GM12878 (cell line): ENCODE measurements around the gene VCPKMT. TPM values are rescaled to one million over a fixed set of nuclear protein-coding genes. Genes with fewer than 3 reads are reported as not detected.

Experiments
- CHD1 ChIP-seq: IDR thresholded peaks from 2 replicates; pipeline ENCODE4 v1.6.1; 2012; ENCODE audit warnings: low read depth, low read length, improper control_type of control experiment
- E2F8 ChIP-seq: fragments of 450-650 bp; IDR thresholded peaks from 2 replicates; pipeline ENCODE4 v1.6.1; 2018; ENCODE audit warnings: mild to moderate bottlenecking, low read depth, moderate library complexity; ENCODE audit not compliant: partially characterized antibody
- E4F1 ChIP-seq: fragments of 450-650 bp; IDR thresholded peaks from 2 replicates; pipeline ENCODE4 v1.6.1; 2018; ENCODE audit warnings: borderline replicate concordance, mild to moderate bottlenecking; ENCODE audit not compliant: partially characterized antibody
- ESRRA ChIP-seq: IDR thresholded peaks from 2 replicates; pipeline ENCODE4 v1.6.1; 2012; ENCODE audit warnings: mild to moderate bottlenecking, low read length, improper control_type of control experiment
- GABPA ChIP-seq: IDR thresholded peaks from 2 replicates; pipeline ENCODE4 v1.6.1; 2014; ENCODE audit warnings: antibody characterized with exemption, low read depth, mild to moderate bottlenecking, inconsistent platforms
- MTA2 ChIP-seq: fragments of 450-650 bp; IDR thresholded peaks from 2 replicates; pipeline ENCODE4 v1.6.1; 2016; ENCODE audit warnings: low read depth, mild to moderate bottlenecking, moderate library complexity
- NBN ChIP-seq: fragments of 450-650 bp; IDR thresholded peaks from 2 replicates; pipeline ENCODE4 v1.6.1; 2016
- NFIC ChIP-seq: IDR thresholded peaks from 2 replicates; pipeline ENCODE4 v1.6.1; 2012; ENCODE audit warnings: low read depth, mild to moderate bottlenecking, inconsistent platforms, low read length, moderate library complexity
- NFYB ChIP-seq: IDR thresholded peaks from 2 replicates; pipeline ENCODE4 v1.6.1; 2011; ENCODE audit warnings: low read depth, mild to moderate bottlenecking, low read length, improper control_type of control experiment, moderate library complexity; ENCODE audit not compliant: insufficient read depth
- POU2F2 ChIP-seq: IDR thresholded peaks from 3 replicates; pipeline ENCODE4 v1.6.1; 2011; ENCODE audit warnings: low read depth, mild to moderate bottlenecking, low read length, borderline replicate concordance
- PRDM15 ChIP-seq: fragments of 450-650 bp; formaldehyde crosslinking; IDR thresholded peaks from 2 replicates; pipeline ENCODE4 v1.4.0; 2020; ENCODE audit warnings: mild to moderate bottlenecking, moderate library complexity
- SIN3A ChIP-seq: IDR thresholded peaks from 2 replicates; pipeline ENCODE4 v1.6.1; 2012; ENCODE audit warnings: low read depth, low read length, improper control_type of control experiment
- SPI1 ChIP-seq: IDR thresholded peaks from 2 replicates; pipeline ENCODE4 v1.6.1; 2011; ENCODE audit warnings: low read depth, mild to moderate bottlenecking, low read length, moderate library complexity, borderline replicate concordance; ENCODE audit not compliant: insufficient read depth
- SREBF1 ChIP-seq: IDR thresholded peaks from 2 replicates; pipeline ENCODE4 v1.6.1; 2012; ENCODE audit warnings: mild to moderate bottlenecking, low read length
- WRNIP1 ChIP-seq: IDR thresholded peaks from 2 replicates; pipeline ENCODE4 v1.6.1; 2011; ENCODE audit warnings: low read depth, low read length, improper control_type of control experiment, borderline replicate concordance
- YY1 ChIP-seq: IDR thresholded peaks from 2 replicates; pipeline ENCODE4 v1.6.1; 2011; ENCODE audit warnings: low read depth, mild to moderate bottlenecking, low read length
- ZBED1 ChIP-seq: IDR thresholded peaks from 2 replicates; pipeline ENCODE4 v1.6.1; 2016; ENCODE audit warnings: borderline replicate concordance
- ZNF622 ChIP-seq: fragments of 450-650 bp; IDR thresholded peaks from 2 replicates; pipeline ENCODE4 v1.6.1; 2017; ENCODE audit warnings: mild to moderate bottlenecking, inconsistent platforms
- polyA plus RNA-seq, 11 experiments: library from polyadenylated mRNA; depleted of rRNA in 4 of 11; unstranded in 6 of 11; stranded (reverse) in 5 of 11; fragments of >200 nt; fragmentation: Nextera tagmentation in 4 of 11; fragmentation: Illumina TruSeq in 1 of 11; extraction: Ambion mirVana in 4 of 11; extraction: Trizol in 1 of 11; gene quantifications; 1 replicate in 1 of 11; 2 replicates in 10 of 11; pipeline versions ENCODE4 v1.2.1 to v1.2.3, GENCODE V29; 2011 to 2016; ENCODE audit warnings: inconsistent platforms in 2 of 11, missing spikeins in 2 of 11, low read depth in 1 of 11
- total RNA-seq, 4 experiments: library from RNA; depleted of rRNA in 3 of 4; stranded (reverse); fragments of >200 nt in 3 of 4; fragmentation: Illumina TruSeq in 1 of 4; extraction: Trizol in 1 of 4; gene quantifications; 2 replicates each; pipeline versions ENCODE4 v1.2.1 to v1.2.3, GENCODE V29; 2013 to 2021
- TF ChIP-seq, protein P1 (sequence below): fragments of 450-650 bp; IDR thresholded peaks from 2 replicates; pipeline ENCODE4 v1.6.1; 2017; ENCODE audit warnings: mild to moderate bottlenecking

The VCPKMT gene
- total and polyA plus RNA-seq, 10 of the 15 experiments (the other 5 are each of a cell fraction or from before 2014, with no cell fraction given) = 8.5 to 18.4 (median 12.8) TPM

GRCh38 chr14:50085570-50086320 lies 30.6 kb downstream of the VCPKMT start (continued):
- TF ChIP-seq E4F1 = peak; percentile 59
- TF ChIP-seq NFYB = peak; percentile 35; the same call in 1 of the 2 replicates
- TF ChIP-seq WRNIP1 = peak; percentile 89; the same call in 1 of the 2 replicates
- no peak for TF ChIP-seq GABPA
- peak; percentile 64 for TF ChIP-seq NFIC
- peak; percentile 85 for TF ChIP-seq MTA2
- TF ChIP-seq ZBED1 = 0 out of 2 replicates have a peak, but pooled peaks have one; percentile 36
- no peak for TF ChIP-seq PRDM15 (CRISPR knock-in tag)
- no peak for TF ChIP-seq ESRRA
- TF ChIP-seq SIN3A = no peak
- peak; percentile 61; the same call in 2 of the 3 replicates for TF ChIP-seq POU2F2
- peak; percentile 65; the same call in 1 of the 2 replicates for TF ChIP-seq SPI1
- peak; percentile 81; the same call in 1 of the 2 replicates for TF ChIP-seq NBN
- no peak for TF ChIP-seq SREBF1
- TF ChIP-seq CHD1 = peak; percentile 32; the same call in 1 of the 2 replicates
- TF ChIP-seq, protein P1, sequence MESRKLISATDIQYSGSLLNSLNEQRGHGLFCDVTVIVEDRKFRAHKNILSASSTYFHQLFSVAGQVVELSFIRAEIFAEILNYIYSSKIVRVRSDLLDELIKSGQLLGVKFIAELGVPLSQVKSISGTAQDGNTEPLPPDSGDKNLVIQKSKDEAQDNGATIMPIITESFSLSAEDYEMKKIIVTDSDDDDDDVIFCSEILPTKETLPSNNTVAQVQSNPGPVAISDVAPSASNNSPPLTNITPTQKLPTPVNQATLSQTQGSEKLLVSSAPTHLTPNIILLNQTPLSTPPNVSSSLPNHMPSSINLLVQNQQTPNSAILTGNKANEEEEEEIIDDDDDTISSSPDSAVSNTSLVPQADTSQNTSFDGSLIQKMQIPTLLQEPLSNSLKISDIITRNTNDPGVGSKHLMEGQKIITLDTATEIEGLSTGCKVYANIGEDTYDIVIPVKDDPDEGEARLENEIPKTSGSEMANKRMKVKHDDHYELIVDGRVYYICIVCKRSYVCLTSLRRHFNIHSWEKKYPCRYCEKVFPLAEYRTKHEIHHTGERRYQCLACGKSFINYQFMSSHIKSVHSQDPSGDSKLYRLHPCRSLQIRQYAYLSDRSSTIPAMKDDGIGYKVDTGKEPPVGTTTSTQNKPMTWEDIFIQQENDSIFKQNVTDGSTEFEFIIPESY = no peak
- peak; percentile 60 for TF ChIP-seq YY1
- no peak for TF ChIP-seq E2F8
- TF ChIP-seq ZNF622 = no peak
